ENCODE measurements around the gene ARHGEF3. TPM values are rescaled to one million over a fixed set of nuclear protein-coding genes. Genes with fewer than 3 reads are reported as not detected.

Gene ARHGEF3, protein sequence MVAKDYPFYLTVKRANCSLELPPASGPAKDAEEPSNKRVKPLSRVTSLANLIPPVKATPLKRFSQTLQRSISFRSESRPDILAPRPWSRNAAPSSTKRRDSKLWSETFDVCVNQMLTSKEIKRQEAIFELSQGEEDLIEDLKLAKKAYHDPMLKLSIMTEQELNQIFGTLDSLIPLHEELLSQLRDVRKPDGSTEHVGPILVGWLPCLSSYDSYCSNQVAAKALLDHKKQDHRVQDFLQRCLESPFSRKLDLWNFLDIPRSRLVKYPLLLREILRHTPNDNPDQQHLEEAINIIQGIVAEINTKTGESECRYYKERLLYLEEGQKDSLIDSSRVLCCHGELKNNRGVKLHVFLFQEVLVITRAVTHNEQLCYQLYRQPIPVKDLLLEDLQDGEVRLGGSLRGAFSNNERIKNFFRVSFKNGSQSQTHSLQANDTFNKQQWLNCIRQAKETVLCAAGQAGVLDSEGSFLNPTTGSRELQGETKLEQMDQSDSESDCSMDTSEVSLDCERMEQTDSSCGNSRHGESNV
- 10 to 100 TPM; 13.3 to 28.5 (median 19.1) TPM for total RNA-seq

DNA sequence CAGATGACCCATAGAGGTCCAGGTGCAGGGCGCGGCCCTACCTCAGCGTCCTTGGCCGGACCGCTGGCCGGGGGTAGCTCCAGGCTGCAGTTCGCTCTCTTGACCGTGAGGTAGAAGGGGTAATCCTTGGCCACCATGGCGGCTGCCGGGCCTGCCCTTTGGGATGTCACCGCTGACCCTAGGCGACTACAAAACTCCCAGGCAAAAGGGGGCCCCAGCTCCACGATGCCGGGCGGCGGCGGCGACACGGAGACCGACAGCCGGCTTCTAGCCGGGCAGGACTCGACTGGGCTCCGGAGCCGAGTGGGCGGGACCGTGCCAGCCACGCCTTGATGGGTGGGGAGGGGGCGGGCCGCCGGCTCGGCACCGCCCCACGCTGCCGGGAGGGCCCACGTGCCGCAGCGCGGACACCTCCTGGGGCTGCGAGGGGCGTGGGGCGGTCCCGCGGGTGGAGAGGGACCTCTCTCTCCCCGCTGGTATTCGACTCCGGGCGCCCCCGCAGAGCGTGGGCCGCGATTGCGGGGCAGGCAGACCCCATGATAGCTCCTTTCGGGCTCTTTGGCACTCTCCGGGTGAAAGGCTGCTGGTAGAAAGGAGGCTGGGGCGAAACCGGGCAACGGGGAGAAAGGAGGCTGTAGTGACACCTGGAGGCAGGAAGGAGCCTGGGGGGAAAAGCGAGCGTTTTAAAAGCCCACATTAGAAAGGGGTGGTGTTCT lies at the start of gene ARHGEF3:
ARHGEF3 (minus strand) TSS at position 288 of the 716 bp plus-strand sequence; CDS start at position 137, 151 bp downstream.
- DNase-seq (ENCODE audit: low spot score in 2 of 2) = peak; percentile 70 to 96
- peak within 1 kb of the TSS; percentile 53 for H3K4me3 ChIP-seq (ENCODE audit: low read depth, poor library complexity, severe bottlenecking)
- intact Hi-C loops (cut with DNase I; ENCODE audit: low total_unique reads) = loop anchor here (10.0 kb wide), 1 partner anchor 183 kb away; no protein-coding TSS in a partner anchor
- 1 to 5% methylated on average over 25 to 49 of the region's 60 CpGs for WGBS, 2 donors
- TF ChIP-seq POLR2A (IDR thresholded peaks at IDR 0.05) = no peak
- TF ChIP-seq, protein P1, sequence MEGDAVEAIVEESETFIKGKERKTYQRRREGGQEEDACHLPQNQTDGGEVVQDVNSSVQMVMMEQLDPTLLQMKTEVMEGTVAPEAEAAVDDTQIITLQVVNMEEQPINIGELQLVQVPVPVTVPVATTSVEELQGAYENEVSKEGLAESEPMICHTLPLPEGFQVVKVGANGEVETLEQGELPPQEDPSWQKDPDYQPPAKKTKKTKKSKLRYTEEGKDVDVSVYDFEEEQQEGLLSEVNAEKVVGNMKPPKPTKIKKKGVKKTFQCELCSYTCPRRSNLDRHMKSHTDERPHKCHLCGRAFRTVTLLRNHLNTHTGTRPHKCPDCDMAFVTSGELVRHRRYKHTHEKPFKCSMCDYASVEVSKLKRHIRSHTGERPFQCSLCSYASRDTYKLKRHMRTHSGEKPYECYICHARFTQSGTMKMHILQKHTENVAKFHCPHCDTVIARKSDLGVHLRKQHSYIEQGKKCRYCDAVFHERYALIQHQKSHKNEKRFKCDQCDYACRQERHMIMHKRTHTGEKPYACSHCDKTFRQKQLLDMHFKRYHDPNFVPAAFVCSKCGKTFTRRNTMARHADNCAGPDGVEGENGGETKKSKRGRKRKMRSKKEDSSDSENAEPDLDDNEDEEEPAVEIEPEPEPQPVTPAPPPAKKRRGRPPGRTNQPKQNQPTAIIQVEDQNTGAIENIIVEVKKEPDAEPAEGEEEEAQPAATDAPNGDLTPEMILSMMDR (IDR thresholded peaks at IDR 0.05) = no peak

DNA sequence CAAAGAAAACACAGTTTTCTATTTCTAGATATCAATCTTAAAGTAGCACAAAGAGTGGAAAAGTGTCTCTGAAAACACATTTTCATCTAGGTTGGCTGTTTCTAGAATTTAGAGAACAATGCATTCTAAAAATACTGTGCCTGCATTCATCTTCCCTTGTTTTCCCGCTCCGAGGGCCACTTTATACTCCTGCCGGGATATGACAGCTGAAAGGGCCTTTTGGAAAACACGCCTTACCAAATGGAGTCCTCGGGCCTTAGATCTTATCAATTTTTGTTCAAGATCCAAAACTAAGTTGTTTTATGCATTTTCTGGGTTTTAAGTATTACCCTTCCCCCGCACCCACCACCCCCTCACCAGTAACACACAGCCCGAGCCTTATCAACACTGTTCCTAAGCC lies 47.9 kb upstream of the ARHGEF3 start:
- H3K4me3 ChIP-seq (ENCODE audit: low read depth, poor library complexity, severe bottlenecking) = no peak overlapping the region
- intact Hi-C loops (cut with DNase I; ENCODE audit: low total_unique reads) = no loop called here
- TF ChIP-seq POLR2A (IDR thresholded peaks at IDR 0.05) = no peak
- TF ChIP-seq, protein P1 (IDR thresholded peaks at IDR 0.05) = no peak
- 80 to 81% methylated on average over 7 of the region's 7 CpGs for WGBS, 2 donors
- no peak for DNase-seq (ENCODE audit: low spot score in 2 of 2)

DNA sequence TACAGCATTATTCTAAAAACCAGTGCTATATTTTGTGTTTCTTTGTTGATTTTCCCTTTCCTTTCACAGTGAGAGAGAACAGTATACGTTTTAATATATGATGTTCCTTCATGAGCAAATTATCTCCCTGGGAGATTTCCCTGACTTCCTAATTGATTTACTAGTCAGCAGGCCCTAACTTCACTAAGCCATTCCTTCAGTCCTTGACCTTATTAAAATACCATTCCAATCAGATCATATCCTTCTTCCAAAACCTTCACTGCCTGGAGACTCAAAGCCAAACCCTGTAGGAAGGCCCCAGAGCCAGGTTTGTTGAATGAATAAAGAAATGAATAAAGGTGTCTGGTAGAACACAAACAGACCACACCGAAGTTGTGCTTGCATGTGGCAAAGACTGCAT lies 43.8 kb upstream of the ARHGEF3 start:
- 81 to 83% methylated on average over 2 of the region's 2 CpGs for WGBS, 2 donors
- intact Hi-C loops (cut with DNase I; ENCODE audit: low total_unique reads) = no loop called here
- no peak overlapping the region for H3K4me3 ChIP-seq (ENCODE audit: low read depth, poor library complexity, severe bottlenecking)
- no peak for DNase-seq (ENCODE audit: low spot score in 2 of 2)
- no peak for TF ChIP-seq POLR2A (IDR thresholded peaks at IDR 0.05)
- TF ChIP-seq, protein P1 (IDR thresholded peaks at IDR 0.05) = no peak

DNA sequence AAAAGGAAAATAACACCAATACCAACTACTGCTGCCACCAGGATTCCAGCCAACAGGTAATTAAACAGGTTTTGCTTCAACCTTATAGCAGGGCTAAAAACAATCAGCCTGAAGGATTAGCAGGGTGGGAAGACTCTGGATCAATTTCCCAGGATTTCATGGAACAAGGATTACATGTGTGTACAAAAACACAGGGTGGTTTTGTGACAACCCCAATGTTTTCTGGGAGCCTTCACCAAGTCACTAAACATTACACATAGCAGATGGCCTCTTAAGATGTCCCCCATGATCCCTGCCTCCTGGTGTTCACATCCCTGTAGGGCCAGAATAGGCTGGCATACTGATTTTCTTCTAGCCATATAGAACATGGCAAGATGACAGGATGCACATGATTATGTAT lies 42.8 kb upstream of the ARHGEF3 start:
- DNase-seq (ENCODE audit: low spot score in 2 of 2) = no peak
- intact Hi-C loops (cut with DNase I; ENCODE audit: low total_unique reads) = no loop called here
- TF ChIP-seq, protein P1 (IDR thresholded peaks at IDR 0.05) = no peak
- no peak overlapping the region for H3K4me3 ChIP-seq (ENCODE audit: low read depth, poor library complexity, severe bottlenecking)

DNA sequence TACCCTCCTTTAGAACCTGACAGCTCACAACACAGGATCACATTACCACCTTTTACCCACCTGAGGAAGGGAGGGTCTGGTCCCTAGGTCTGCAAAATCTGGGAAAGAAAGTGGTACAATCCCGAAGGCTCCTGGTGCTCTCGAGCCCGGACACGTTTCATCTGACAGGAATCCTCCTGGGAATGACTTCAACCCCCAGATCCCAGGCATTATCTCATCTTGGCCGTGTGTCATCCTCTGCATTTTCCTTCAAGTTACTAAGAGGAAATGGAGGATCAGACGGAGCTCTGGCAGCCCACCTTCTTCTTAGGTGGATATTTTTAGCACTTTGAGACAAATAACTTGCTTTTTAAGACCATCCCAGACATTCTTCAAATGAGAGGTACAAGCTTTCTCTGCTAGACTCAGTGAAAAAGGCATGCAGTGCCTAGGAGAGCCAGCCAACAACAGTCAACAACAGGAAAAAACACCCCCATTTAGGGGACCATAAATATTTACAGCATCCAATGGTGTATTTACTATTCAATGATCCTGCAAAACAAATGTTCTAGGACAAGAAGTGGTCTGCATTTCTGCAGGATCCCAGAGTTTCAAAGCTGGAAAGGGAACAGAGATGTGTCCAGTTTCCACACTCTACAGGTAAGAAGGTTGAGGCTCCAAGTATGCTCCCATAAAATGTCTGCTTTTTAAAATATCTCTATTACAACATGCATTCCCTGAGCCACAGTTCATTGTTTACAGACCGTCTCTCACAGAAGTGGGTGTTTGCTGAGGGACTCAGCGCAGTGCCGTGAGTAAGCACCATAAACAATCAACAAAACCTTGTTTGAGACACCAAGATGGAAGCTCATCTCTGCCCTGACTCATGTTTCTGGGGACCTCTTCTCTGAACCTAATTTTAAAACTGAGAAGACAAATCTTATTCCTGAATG lies 38.3 kb upstream of the ARHGEF3 start:
- no peak overlapping the region for H3K4me3 ChIP-seq (ENCODE audit: low read depth, poor library complexity, severe bottlenecking)
- 61% methylated on average over 9 of the region's 9 CpGs for WGBS, 2 donors
- intact Hi-C loops (cut with DNase I; ENCODE audit: low total_unique reads) = no loop called here
- TF ChIP-seq, protein P1 (IDR thresholded peaks at IDR 0.05) = no peak
- TF ChIP-seq POLR2A (IDR thresholded peaks at IDR 0.05) = no peak
- DNase-seq (ENCODE audit: low spot score in 2 of 2) = no peak

Measured in lower leg skin (tissue), 4 donors.